ENCODE measurements around the gene MYH6. TPM values are rescaled to one million over a fixed set of nuclear protein-coding genes. Genes with fewer than 3 reads are reported as not detected.
"Not testable (repeated sequence)": the region's sequence is repeated elsewhere in the genome, so short reads cannot be mapped to it uniquely, and the experiment has no call there.

MYH6 gene
- total RNA-seq = under 1 TPM in 1 of 4 donors, not detected in 3; 0.07 TPM

- Histone ChIP-seq H3K36me3 (no peaks in the 10 kb centered on the region), H3K4me1 (no peaks in the 10 kb centered on the region), H3K4me3 (no peak within 1 kb of the TSS), H3K27me3 (no peaks in the 10 kb centered on the region), H3K27ac (no peak within 1 kb of the TSS), H3K9me3 (no peaks in the 10 kb centered on the region)
- intact Hi-C loops (cut with DNase I; ENCODE audit: low total_unique reads) = no loop called here
- no peak for DNase-seq
- no peak for TF ChIP-seq CTCF (IDR thresholded peaks at IDR 0.05)
- TF ChIP-seq POLR2A (IDR thresholded peaks at IDR 0.05) = no peak
Measured at GRCh38 chr14:23407516-23408306, at the start of gene MYH6. Gene MYH6 (minus strand): TSS chr14:23408273. CDS start chr14:23407223, 1,050 bp downstream.

GRCh38 chr14:23456883-23457586 is 49.0 kb upstream of the MYH6 start:
- H3K36me3 ChIP-seq; H3K27ac ChIP-seq; DNase-seq; H3K4me3 ChIP-seq; H3K27me3 ChIP-seq; H3K9me3 ChIP-seq; intact Hi-C loops (cut with DNase I; ENCODE audit: low total_unique reads); H3K4me1 ChIP-seq: not testable (repeated sequence)

GRCh38 chr14:23454445-23454856 is 46.4 kb upstream of the MYH6 start:
- TF ChIP-seq CTCF (IDR thresholded peaks at IDR 0.05) (no peak), POLR2A (IDR thresholded peaks at IDR 0.05) (no peak)
- H3K27me3 ChIP-seq = no peaks in the 10 kb centered on the region
- DNase-seq = no peak
- no peak overlapping the region for H3K27ac ChIP-seq
- no peak overlapping the region for H3K4me3 ChIP-seq
- intact Hi-C loops (cut with DNase I; ENCODE audit: low total_unique reads) = no loop called here
- no peaks in the 10 kb centered on the region for H3K36me3 ChIP-seq
- H3K4me1 ChIP-seq = no peaks in the 10 kb centered on the region
- no peaks in the 10 kb centered on the region for H3K9me3 ChIP-seq

GRCh38 chr14:23452237-23452636 is 44.2 kb upstream of the MYH6 start:
- DNase-seq = no peak
- Histone ChIP-seq H3K27me3 (no peaks in the 10 kb centered on the region), H3K36me3 (no peaks in the 10 kb centered on the region), H3K27ac (no peak overlapping the region), H3K4me1 (no peaks in the 10 kb centered on the region), H3K4me3 (no peak overlapping the region), H3K9me3 (no peaks in the 10 kb centered on the region)
- intact Hi-C loops (cut with DNase I; ENCODE audit: low total_unique reads) = no loop called here
- no peak for TF ChIP-seq CTCF (IDR thresholded peaks at IDR 0.05)
- TF ChIP-seq POLR2A (IDR thresholded peaks at IDR 0.05) = no peak

GRCh38 chr14:23450379-23450778 is 42.3 kb upstream of the MYH6 start:
- H3K4me3 ChIP-seq = no peak overlapping the region
- H3K4me1 ChIP-seq = no peaks in the 10 kb centered on the region
- intact Hi-C loops (cut with DNase I; ENCODE audit: low total_unique reads) = no loop called here
- DNase-seq = no peak
- H3K27ac ChIP-seq = no peak overlapping the region
- H3K9me3 ChIP-seq = no peaks in the 10 kb centered on the region
- TF ChIP-seq POLR2A (IDR thresholded peaks at IDR 0.05) = no peak
- TF ChIP-seq CTCF (IDR thresholded peaks at IDR 0.05) = no peak
- H3K27me3 ChIP-seq = no peaks in the 10 kb centered on the region
- no peaks in the 10 kb centered on the region for H3K36me3 ChIP-seq
